IMR-90 (cell line): ENCODE data around the gene ANXA4. TPM values are rescaled to one million over a fixed set of nuclear protein-coding genes. Genes with fewer than 3 reads are reported as not detected.

Experiments used
- microRNA-seq, 2 experiments: library from miRNA; stranded (forward) in 1 of 2; unstranded in 1 of 2; fragments of 10-50 nt in 1 of 2; fragments of <30 nt in 1 of 2; gene quantifications in 1 of 2; microRNA quantifications in 1 of 2; one replicate each; pipeline versions ENCODE3 to v1.1.0; 2013 to 2020; ENCODE audit not compliant: insufficient read depth in 1 of 2, insufficient read length in 1 of 2, unreplicated experiment in 1 of 2
- polyA plus RNA-seq, 3 experiments: library from polyadenylated mRNA; depleted of rRNA; stranded (reverse); fragments of >200 nt; gene quantifications; 2 replicates each; pipeline ENCODE4 v1.2.3, GENCODE V29; 2012; ENCODE audit warnings: low replicate concordance in 1 of 3
- small RNA-seq, 5 experiments: library from RNA; depleted of rRNA; stranded (forward); fragments of <200 nt; gene quantifications; one replicate each; pipeline ENCODE3, GENCODE V24; 2012
- total RNA-seq: library from RNA; depleted of rRNA; stranded (reverse); fragments of >200 nt; gene quantifications from 2 replicates; pipeline ENCODE4 v1.2.3, GENCODE V29; 2012; rRNA removed

ANXA4 gene
- total and polyA plus RNA-seq, 2 of the 4 experiments (the other 2 are of a cell fraction), result 22.2 to 72.0 TPM

Small RNAs within 50 kb of the gene (microRNA-seq; reads per million reads assigned to microRNA genes)
- not detected for gene RPL23AP92 (ENCODE audit: insufficient read depth, insufficient read length)

Small RNAs within 50 kb of the gene (small RNA-seq; reads per million reads assigned to genes)
- gene RPL23AP92, result 0 reads per million in 5 experiments

Other genes with a start within 250 kb of the ANXA4 start
- 26.5 and 34.7 TPM in 2 replicates for gene AAK1, start 98.4 kb upstream of the ANXA4 start, total RNA-seq
- gene AAK1, start 98.4 kb upstream of the ANXA4 start, polyA plus RNA-seq (2012; rRNA removed), result 21.9 and 22.1 TPM in 2 replicates
- 3.4 and 6.1 TPM in 2 replicates for gene GMCL1, start 87.5 kb downstream of the ANXA4 start, total RNA-seq
- gene GMCL1, start 87.5 kb downstream of the ANXA4 start, polyA plus RNA-seq (2012; rRNA removed), result 2.3 and 2.8 TPM in 2 replicates
- 8.8 and 36.1 TPM in 2 replicates for gene SNRNP27, start 151.8 kb downstream of the ANXA4 start, total RNA-seq
- gene SNRNP27, start 151.8 kb downstream of the ANXA4 start, polyA plus RNA-seq (2012; rRNA removed), result 41.5 and 48.3 TPM in 2 replicates
- 2.0 and 3.1 TPM in 2 replicates for gene MXD1, start 173.0 kb downstream of the ANXA4 start, total RNA-seq
- 3.7 TPM in 2 replicates for gene MXD1, start 173.0 kb downstream of the ANXA4 start, polyA plus RNA-seq (2012; rRNA removed)
- gene ASPRV1, start 219.5 kb downstream of the ANXA4 start, total RNA-seq, result 0.18 and 0.28 TPM in 2 replicates
- gene ASPRV1, start 219.5 kb downstream of the ANXA4 start, polyA plus RNA-seq (2012; rRNA removed), result 0.09 and 0.14 TPM in 2 replicates